Subcutaneous abdominal adipose tissue (tissue), 5 donors: Measurements from ENCODE around the gene CFAP74.

Experiments used
- H3K27ac ChIP-seq: one replicate; pipeline ENCODE4 v1.7.0; 2013; ENCODE audit warnings: low read depth, mild to moderate bottlenecking, inconsistent platforms, low read length, moderate library complexity
- H3K27me3 ChIP-seq, 5 donors: one replicate each; pipeline ENCODE4 v1.7.0; 2013; ENCODE audit warnings: low read length in 5 of 5, inconsistent platforms in 1 of 5; ENCODE audit not compliant: control insufficient read depth in 5 of 5, insufficient read depth in 4 of 5
- H3K36me3 ChIP-seq, 5 donors: one replicate each; pipeline ENCODE4 v1.7.0; 2013; ENCODE audit warnings: low read length in 5 of 5; ENCODE audit not compliant: control insufficient read depth in 5 of 5, insufficient read depth in 5 of 5
- H3K4me1 ChIP-seq, 5 donors: one replicate each; pipeline ENCODE4 v1.7.0; 2013; ENCODE audit warnings: low read length in 5 of 5, mild to moderate bottlenecking in 3 of 5, moderate library complexity in 1 of 5; ENCODE audit not compliant: control insufficient read depth in 5 of 5, insufficient read depth in 5 of 5
- H3K4me3 ChIP-seq, 5 donors: one replicate each; pipeline ENCODE4 v1.7.0; 2013; ENCODE audit warnings: low read length in 5 of 5, low read depth in 1 of 5
- H3K9ac ChIP-seq, 5 donors: one replicate each; pipeline ENCODE4 v1.7.0; 2013; ENCODE audit warnings: low read length in 5 of 5, mild to moderate bottlenecking in 4 of 5, moderate library complexity in 3 of 5
- H3K9me3 ChIP-seq, 5 donors: one replicate each; pipeline ENCODE4 v1.7.0; 2013; ENCODE audit warnings: low read length in 5 of 5; ENCODE audit not compliant: control insufficient read depth in 5 of 5
- donor health status: healthy.
- donor health status: healthy.
- donor health status: healthy.
- donor health status: healthy.
- donor health status: healthy.

Gene CFAP74

GRCh38 chr1:1898246-1898933 is 105.2 kb downstream of the CFAP74 start:
- H3K4me3 ChIP-seq, result no peak overlapping the region
- no peak overlapping the region for H3K27ac ChIP-seq
- no peak overlapping the region for H3K9ac ChIP-seq
- H3K36me3 ChIP-seq, result no peaks in the 10 kb centered on the region
- peaks cover 0 to 12% (median 8%) of the 10 kb centered on the region in 5 donors for H3K27me3 ChIP-seq
- peaks cover 0 to 15% (median 15%) of the 10 kb centered on the region in 5 donors for H3K4me1 ChIP-seq
- peaks cover 0 to 5% (median 0%) of the 10 kb centered on the region in 5 donors for H3K9me3 ChIP-seq

- H3K36me3 ChIP-seq, result no peaks in the 10 kb centered on the region
- peaks cover 0 to 12% (median 5%) of the 10 kb centered on the region in 5 donors for H3K27me3 ChIP-seq
- peaks cover 3 to 29% (median 27%) of the 10 kb centered on the region in 5 donors for H3K4me1 ChIP-seq
- H3K4me3 ChIP-seq, result no peak overlapping the region
- no peak overlapping the region for H3K27ac ChIP-seq
- H3K9me3 ChIP-seq, result no peaks in the 10 kb centered on the region
- no peak overlapping the region for H3K9ac ChIP-seq
Observed at GRCh38 chr1:1895456-1896336, 107.9 kb downstream of the CFAP74 start.

- peak overlapping the region in 1 of 5 donors; percentile 14 for H3K4me3 ChIP-seq
- no peaks in the 10 kb centered on the region for H3K9me3 ChIP-seq
- H3K9ac ChIP-seq, result peak overlapping the region in 2 of 5 donors; percentile 15 to 17
- no peaks in the 10 kb centered on the region for H3K36me3 ChIP-seq
- H3K27ac ChIP-seq, result no peak overlapping the region
- peaks cover 3 to 29% (median 27%) of the 10 kb centered on the region in 5 donors for H3K4me1 ChIP-seq
- peaks cover 0 to 12% (median 5%) of the 10 kb centered on the region in 5 donors for H3K27me3 ChIP-seq
Observed at GRCh38 chr1:1895060-1895418, 108.5 kb downstream of the CFAP74 start.

GRCh38 chr1:1894354-1895059 is 109.1 kb downstream of the CFAP74 start:
- Histone ChIP-seq H3K9ac (peak overlapping the region in 3 of 5 donors; percentile 7 to 44 (median 15)), H3K9me3 (no peaks in the 10 kb centered on the region), H3K27ac (no peak overlapping the region), H3K4me3 (peak overlapping the region in 1 of 5 donors; percentile 14), H3K4me1 (peaks cover 3 to 29% (median 28%) of the 10 kb centered on the region in 5 donors), H3K27me3 (peaks cover 0 to 10% (median 5%) of the 10 kb centered on the region in 5 donors), H3K36me3 (no peaks in the 10 kb centered on the region)

GRCh38 chr1:1893997-1894353 is 109.6 kb downstream of the CFAP74 start:
- H3K27ac ChIP-seq, result no peak overlapping the region
- H3K9ac ChIP-seq, result peak overlapping the region in 1 of 5 donors; percentile 44
- no peak overlapping the region for H3K4me3 ChIP-seq
- H3K4me1 ChIP-seq, result peaks cover 3 to 35% (median 33%) of the 10 kb centered on the region in 5 donors
- no peaks in the 10 kb centered on the region for H3K36me3 ChIP-seq
- peaks cover 0 to 10% (median 5%) of the 10 kb centered on the region in 5 donors for H3K27me3 ChIP-seq
- H3K9me3 ChIP-seq, result no peaks in the 10 kb centered on the region

GRCh38 chr1:1893291-1893985 is 110.1 kb downstream of the CFAP74 start:
- Histone ChIP-seq H3K4me1 (peaks cover 5 to 40% (median 39%) of the 10 kb centered on the region in 5 donors), H3K9ac (no peak overlapping the region), H3K4me3 (no peak overlapping the region), H3K36me3 (no peaks in the 10 kb centered on the region), H3K27me3 (peaks cover 0 to 10% (median 5%) of the 10 kb centered on the region in 5 donors), H3K27ac (no peak overlapping the region), H3K9me3 (no peaks in the 10 kb centered on the region)

GRCh38 chr1:1892763-1893120 is 110.8 kb downstream of the CFAP74 start:
- Histone ChIP-seq H3K27me3 (peaks cover 0 to 10% (median 5%) of the 10 kb centered on the region in 5 donors), H3K4me3 (peak overlapping the region in 1 of 5 donors; percentile 82), H3K9ac (peak overlapping the region in 2 of 5 donors; percentile 20 to 86), H3K4me1 (peaks cover 5 to 47% (median 44%) of the 10 kb centered on the region in 5 donors), H3K9me3 (no peaks in the 10 kb centered on the region), H3K36me3 (no peaks in the 10 kb centered on the region), H3K27ac (no peak overlapping the region)

- H3K36me3 ChIP-seq, result no peaks in the 10 kb centered on the region
- H3K4me3 ChIP-seq, result peak overlapping the region; percentile 64 to 89 (median 73)
- H3K4me1 ChIP-seq, result peaks cover 5 to 50% (median 44%) of the 10 kb centered on the region in 5 donors
- H3K27ac ChIP-seq, result peak overlapping the region; percentile 65
- H3K9ac ChIP-seq, result peak overlapping the region in 4 of 5 donors; percentile 62 to 86 (median 74)
- no peaks in the 10 kb centered on the region for H3K9me3 ChIP-seq
- H3K27me3 ChIP-seq, result peaks cover 0 to 10% (median 5%) of the 10 kb centered on the region in 5 donors
Observed at GRCh38 chr1:1892079-1892762, 111.4 kb downstream of the CFAP74 start.
